ENCODE measurements around the gene TMEM175. TPM values are rescaled to one million over a fixed set of nuclear protein-coding genes. Genes with fewer than 3 reads are reported as not detected.
A peak's percentile ranks its signal among the peaks of the same experiment; 100 is the strongest.

Gene TMEM175
- total and polyA plus RNA-seq, 8 donors, result 7.3 to 82.8 (median 19.5) TPM

GRCh38 chr4:1003271-1004070 lies 71.2 kb downstream of the TMEM175 start:
- Histone ChIP-seq H3K4me1 (peaks cover 17 to 22% (median 20%) of the 10 kb centered on the region in 4 donors), H3K4me3 (peak overlapping the region in 2 of 4 donors; percentile 20 to 39), H3K9me3 (peaks cover 0 to 6% (median 0%) of the 10 kb centered on the region in 4 donors), H3K27me3 (peaks cover 26 to 97% (median 83%) of the 10 kb centered on the region in 3 donors), H3K27ac (no peak overlapping the region), H3K36me3 (no peaks in the 10 kb centered on the region)
- no peak for TF ChIP-seq POLR2A (IDR thresholded peaks at IDR 0.05)
- no peak for TF ChIP-seq CTCF (IDR thresholded peaks at IDR 0.05)
- no peak for TF ChIP-seq EP300 (IDR thresholded peaks at IDR 0.05)
- no peak for TF ChIP-seq POLR2AphosphoS5 (IDR thresholded peaks at IDR 0.05)
- WGBS, 5 donors, result 25 to 41% (median 32%) methylated on average over 28 to 63 of the region's 63 CpGs
- intact Hi-C loops (cut with DNase I; ENCODE audit: low total_unique reads), result no loop called here
- DNase-seq, result no peak

GRCh38 chr4:1004071-1004418 lies 71.8 kb downstream of the TMEM175 start:
- intact Hi-C loops (cut with DNase I; ENCODE audit: low total_unique reads), result no loop called here
- peaks cover 26 to 96% (median 77%) of the 10 kb centered on the region in 3 donors for H3K27me3 ChIP-seq
- 79 to 90% (median 86%) methylated on average over 9 to 13 of the region's 13 CpGs for WGBS, 5 donors

GRCh38 chr4:1004557-1005485 lies 72.6 kb downstream of the TMEM175 start:
- H3K4me3 ChIP-seq, result no peak overlapping the region
- intact Hi-C loops (cut with DNase I; ENCODE audit: low total_unique reads), result no loop called here
- no peak for DNase-seq
- peaks cover 26 to 89% (median 74%) of the 10 kb centered on the region in 3 donors for H3K27me3 ChIP-seq
- 78 to 90% (median 80%) methylated on average over 12 to 25 of the region's 25 CpGs for WGBS, 5 donors
- peaks cover 0 to 6% (median 0%) of the 10 kb centered on the region in 4 donors for H3K9me3 ChIP-seq
- H3K36me3 ChIP-seq, result no peaks in the 10 kb centered on the region
- no peak overlapping the region for H3K27ac ChIP-seq
- TF ChIP-seq POLR2A (IDR thresholded peaks at IDR 0.05) (no peak), POLR2AphosphoS5 (IDR thresholded peaks at IDR 0.05) (no peak), EP300 (IDR thresholded peaks at IDR 0.05) (no peak), CTCF (IDR thresholded peaks at IDR 0.05) (no peak)
- H3K4me1 ChIP-seq, result peaks cover 23 to 31% (median 30%) of the 10 kb centered on the region in 4 donors

More at GRCh38 chr4:1004071-1004418, 71.8 kb downstream of the TMEM175 start:
- Histone ChIP-seq H3K4me1 (peaks cover 23 to 28% (median 26%) of the 10 kb centered on the region in 4 donors), H3K9me3 (peaks cover 0 to 6% (median 0%) of the 10 kb centered on the region in 4 donors), H3K4me3 (no peak overlapping the region), H3K36me3 (no peaks in the 10 kb centered on the region), H3K27ac (no peak overlapping the region)
- TF ChIP-seq POLR2A (IDR thresholded peaks at IDR 0.05) (no peak), POLR2AphosphoS5 (IDR thresholded peaks at IDR 0.05) (no peak), CTCF (IDR thresholded peaks at IDR 0.05) (no peak), EP300 (IDR thresholded peaks at IDR 0.05) (no peak)
- DNase-seq, result no peak

GRCh38 chr4:1006856-1007255 lies 74.6 kb downstream of the TMEM175 start:
- Histone ChIP-seq H3K27me3 (peaks cover 24 to 72% (median 54%) of the 10 kb centered on the region in 3 donors), H3K27ac (no peak overlapping the region), H3K9me3 (peaks cover 0 to 6% (median 0%) of the 10 kb centered on the region in 4 donors), H3K4me1 (peaks cover 36 to 41% (median 39%) of the 10 kb centered on the region in 4 donors), H3K4me3 (no peak overlapping the region), H3K36me3 (no peaks in the 10 kb centered on the region)
- WGBS, 5 donors, result 88 to 94% (median 91%) methylated on average over 5 of the region's 5 CpGs
- no peak for TF ChIP-seq POLR2A (IDR thresholded peaks at IDR 0.05)
- TF ChIP-seq POLR2AphosphoS5 (IDR thresholded peaks at IDR 0.05), result no peak
- no peak for TF ChIP-seq EP300 (IDR thresholded peaks at IDR 0.05)
- no peak for TF ChIP-seq CTCF (IDR thresholded peaks at IDR 0.05)
- no peak for DNase-seq
- intact Hi-C loops (cut with DNase I; ENCODE audit: low total_unique reads), result no loop called here
